K562 (cell line): ENCODE measurements around the gene OTULINL. TPM values are rescaled to one million over a fixed set of nuclear protein-coding genes. Genes with fewer than 3 reads are reported as not detected.

Experiments used
- ATAC-seq: fragments of 200-7000 bp; cut with Tn5 transposase; 3 replicates; pipeline ENCODE4 v1.9.1; 2020; ENCODE audit warnings: moderate library complexity
- BruUV-seq: library from RNA; stranded (reverse); fragments of 400-500 nt; replicated peaks from 2 replicates; lab custom pipeline; 2021; lab: Mats Ljungman, UMichigan
- CTCF ChIA-PET: fragments of 300-600 bp; formaldehyde crosslinking; extraction: SDS; loops from one replicate; lab custom pipeline; 2021; ENCODE audit warnings: low intra/inter-chr PET ratio; lab: Yijun Ruan, JAX
- POLR2A ChIA-PET: fragments of 300-600, 350-650 bp; sonication (Branson Sonifier 250); formaldehyde crosslinking; extraction: SDS; loops from one replicate; lab custom pipeline; 2021; ENCODE audit warnings: antibody characterized with exemption, inconsistent platforms; lab: Yijun Ruan, JAX
- DNase-seq, 4 experiments: peaks; one replicate each; pipeline versions ENCODE4 v3.0.0 to v3.0.0-alpha.2; 2011 to 2018; ENCODE audit warnings: low spot score in 3 of 4, mixed read lengths in 3 of 4; ENCODE audit errors: extremely low read depth in 1 of 4
- FAIRE-seq: peaks from 2 replicates; lab custom pipeline; 2011; peaks lifted over from hg19 to GRCh38; lab: Jason Lieb, UNC
- H2AFZ ChIP-seq: 2 replicates; pipeline ENCODE4 v1.6.0; 2011; ENCODE audit warnings: low read depth, low read length, control low read depth, inconsistent platforms
- H3K27ac ChIP-seq: fragments of 200-600 bp; 3 replicates; pipeline ENCODE4 v1.8.0; 2011; ENCODE audit warnings: low read depth, mild to moderate bottlenecking, control low read depth, inconsistent platforms, low read length, moderate library complexity, mixed read lengths; ENCODE audit errors: extremely low read depth
- H3K27me3 ChIP-seq, 2 experiments: fragments of 300-600 bp in 1 of 2; 2 replicates in 1 of 2; 3 replicates in 1 of 2; pipeline versions ENCODE4 v1.6.0 to v1.8.0; 2011; ENCODE audit warnings: inconsistent platforms in 2 of 2, low read length in 2 of 2, mild to moderate bottlenecking in 1 of 2, mixed read lengths in 1 of 2, moderate library complexity in 1 of 2; ENCODE audit not compliant: control insufficient read depth in 2 of 2, insufficient read depth in 2 of 2
- H3K36me3 ChIP-seq: fragments of 300-600 bp; 3 replicates; pipeline ENCODE4 v1.8.0; 2011; ENCODE audit warnings: mild to moderate bottlenecking, low read length, inconsistent platforms; ENCODE audit not compliant: control insufficient read depth, insufficient read depth
- H3K4me1 ChIP-seq, 2 experiments: fragments of 200-600 bp in 1 of 2; replicated peaks in 1 of 2; 2 replicates in 1 of 2; 3 replicates in 1 of 2; pipeline versions ENCODE4 v1.5.1 to v1.8.0; 2011; ENCODE audit warnings: inconsistent platforms in 2 of 2, low read length in 2 of 2, mild to moderate bottlenecking in 1 of 2, mixed read lengths in 1 of 2, moderate library complexity in 1 of 2; ENCODE audit not compliant: control insufficient read depth in 2 of 2, insufficient read depth in 2 of 2
- H3K4me2 ChIP-seq: 2 replicates; pipeline ENCODE4 v1.6.1; 2011; ENCODE audit warnings: low read length, control low read depth, inconsistent platforms, mixed read lengths; ENCODE audit not compliant: insufficient read depth
- H3K4me3 ChIP-seq: fragments of 200-600 bp; sonication (generic), shearing (Covaris generic); 2 replicates; pipeline ENCODE4 v1.5.1; 2016; ENCODE audit warnings: control low read depth, inconsistent platforms
- H3K79me2 ChIP-seq: fragments of 200-600 bp; 3 replicates; pipeline ENCODE4 v1.8.0; 2011; ENCODE audit warnings: low read length, inconsistent platforms; ENCODE audit not compliant: control insufficient read depth, insufficient read depth
- H3K9ac ChIP-seq, 2 experiments: 2 replicates each; pipeline versions ENCODE4 v1.6.0 to v1.6.1; 2011; ENCODE audit warnings: low read depth in 2 of 2, low read length in 2 of 2, control low read depth in 1 of 2, inconsistent platforms in 1 of 2, mild to moderate bottlenecking in 1 of 2, mixed read lengths in 1 of 2; ENCODE audit not compliant: insufficient read depth in 1 of 2
- H3K9me1 ChIP-seq: one replicate; pipeline ENCODE4 v1.6.0; 2011; ENCODE audit warnings: inconsistent platforms, mild to moderate bottlenecking, low read length, moderate library complexity; ENCODE audit not compliant: control insufficient read depth, insufficient read depth
- H3K9me3 ChIP-seq: replicated peaks from 2 replicates; pipeline ENCODE4 v1.5.1; 2011; ENCODE audit warnings: low read depth, low read length, inconsistent platforms; ENCODE audit not compliant: control insufficient read depth, insufficient read depth
- H4K20me1 ChIP-seq: replicated peaks from 2 replicates; pipeline ENCODE4 v1.6.1; 2011; ENCODE audit warnings: low read length, inconsistent platforms, mixed read lengths; ENCODE audit not compliant: control insufficient read depth, insufficient read depth
- NFRKB ChIP-seq: fragments of 450-650 bp; IDR thresholded peaks from 2 replicates; pipeline ENCODE4 v1.6.1; 2016; ENCODE audit warnings: low read depth
- WGBS: fragments of 100-300 bp; shearing (Covaris generic); methylation state at CpG from one replicate; pipeline ENCODE4 v1.1.6; 2016; ENCODE audit warnings: low coverage, mixed read lengths; ENCODE audit not compliant: insufficient coverage; ENCODE audit errors: missing lambda C conversion rate; 5-methylcytosine and 5-hydroxymethylcytosine counted together
- in situ Hi-C: fragments of 300-500 bp; cut with MboI; formaldehyde crosslinking; loops from 4 replicates; pipeline ENCODE4 v1.15.0; 2018; ENCODE audit warnings: inconsistent platforms, mixed read lengths
- intact Hi-C: fragments of 100-400 bp; cut with micrococcal nuclease; formaldehyde crosslinking; loops from 2 replicates; pipeline ENCODE4 v1.14.2; 2022
- polyA plus RNA-seq, 8 experiments: library from polyadenylated mRNA; depleted of rRNA in 4 of 8; stranded (reverse) in 5 of 8; unstranded in 3 of 8; fragments of >200 nt; fragmentation: Nextera tagmentation in 2 of 8; fragmentation: Illumina TruSeq in 1 of 8; extraction: Ambion mirVana in 2 of 8; extraction: Trizol in 1 of 8; gene quantifications; 2 replicates each; pipeline versions ENCODE4 v1.2.1 to v1.2.3, GENCODE V29; 2011 to 2014; ENCODE audit warnings: inconsistent platforms in 1 of 8, missing spikeins in 1 of 8
- total RNA-seq, 7 experiments: library from RNA; depleted of rRNA in 6 of 7; stranded (reverse); fragments of >200 nt in 6 of 7; fragmentation: Illumina TruSeq in 2 of 7; extraction: Trizol in 2 of 7; gene quantifications; 2 replicates each; pipeline versions ENCODE4 v1.2.1 to v1.2.3, GENCODE V29; 2011 to 2021; ENCODE audit warnings: low replicate concordance in 1 of 7
- TF ChIP-seq, protein P1 (sequence below): fragments of 450-650 bp; IDR thresholded peaks from 2 replicates; pipeline ENCODE4 v1.6.1; 2016; ENCODE audit warnings: mild to moderate bottlenecking, moderate library complexity

Gene OTULINL
- total and polyA plus RNA-seq, 9 of the 15 experiments (the other 6 are each of a cell fraction or from before 2014, with no cell fraction given) = 0.13 to 0.18 TPM; not detected in 7

DNA sequence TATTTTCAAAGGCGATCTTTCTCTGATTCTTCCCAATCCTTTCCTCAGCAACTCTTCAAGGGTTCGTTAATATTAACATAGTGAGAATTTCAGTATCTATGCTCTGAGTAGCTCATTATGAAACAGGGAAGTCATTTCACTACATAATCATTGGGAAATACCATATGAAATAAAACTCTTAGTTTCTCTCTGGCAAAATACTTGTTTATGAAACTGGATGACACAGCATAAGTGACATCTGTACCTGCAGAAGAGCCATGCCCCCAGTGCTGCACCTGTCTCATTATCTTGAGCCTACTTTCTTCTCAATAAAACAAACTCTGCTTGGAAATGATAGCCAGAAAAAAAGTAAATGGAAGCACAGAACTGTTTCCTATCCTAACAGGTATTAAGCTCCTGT is 49.1 kb downstream of the OTULINL start:
- no peak for ATAC-seq
- H4K20me1 ChIP-seq = no peaks in the 10 kb centered on the region
- no peak overlapping the region for H3K4me3 ChIP-seq
- no peaks in the 10 kb centered on the region for H3K9me3 ChIP-seq
- intact Hi-C loops (no loop called here), in situ Hi-C loops (no loop called here)
- no peaks in the 10 kb centered on the region for H3K36me3 ChIP-seq
- H3K9ac ChIP-seq = no peak overlapping the region
- no peak for DNase-seq
- no peaks in the 10 kb centered on the region for H3K4me1 ChIP-seq
- H3K27ac ChIP-seq = no peak overlapping the region
- no peak overlapping the region for H2AFZ ChIP-seq
- no peak overlapping the region for H3K4me2 ChIP-seq
- ChIA-PET POLR2A (interaction anchor here (0.6 kb wide), 1 partner anchor 25 kb away, joined by 3 read pairs; no protein-coding TSS in a partner anchor), CTCF (no interaction called here)
- no peaks in the 10 kb centered on the region; a peak in 1 of 5 replicates for H3K27me3 ChIP-seq
- no TSS peak for BruUV-seq
- no peak for FAIRE-seq
- 0% methylated on average over 2 of the region's 2 CpGs for WGBS
- no peaks in the 10 kb centered on the region for H3K79me2 ChIP-seq
- TF ChIP-seq, protein P1, sequence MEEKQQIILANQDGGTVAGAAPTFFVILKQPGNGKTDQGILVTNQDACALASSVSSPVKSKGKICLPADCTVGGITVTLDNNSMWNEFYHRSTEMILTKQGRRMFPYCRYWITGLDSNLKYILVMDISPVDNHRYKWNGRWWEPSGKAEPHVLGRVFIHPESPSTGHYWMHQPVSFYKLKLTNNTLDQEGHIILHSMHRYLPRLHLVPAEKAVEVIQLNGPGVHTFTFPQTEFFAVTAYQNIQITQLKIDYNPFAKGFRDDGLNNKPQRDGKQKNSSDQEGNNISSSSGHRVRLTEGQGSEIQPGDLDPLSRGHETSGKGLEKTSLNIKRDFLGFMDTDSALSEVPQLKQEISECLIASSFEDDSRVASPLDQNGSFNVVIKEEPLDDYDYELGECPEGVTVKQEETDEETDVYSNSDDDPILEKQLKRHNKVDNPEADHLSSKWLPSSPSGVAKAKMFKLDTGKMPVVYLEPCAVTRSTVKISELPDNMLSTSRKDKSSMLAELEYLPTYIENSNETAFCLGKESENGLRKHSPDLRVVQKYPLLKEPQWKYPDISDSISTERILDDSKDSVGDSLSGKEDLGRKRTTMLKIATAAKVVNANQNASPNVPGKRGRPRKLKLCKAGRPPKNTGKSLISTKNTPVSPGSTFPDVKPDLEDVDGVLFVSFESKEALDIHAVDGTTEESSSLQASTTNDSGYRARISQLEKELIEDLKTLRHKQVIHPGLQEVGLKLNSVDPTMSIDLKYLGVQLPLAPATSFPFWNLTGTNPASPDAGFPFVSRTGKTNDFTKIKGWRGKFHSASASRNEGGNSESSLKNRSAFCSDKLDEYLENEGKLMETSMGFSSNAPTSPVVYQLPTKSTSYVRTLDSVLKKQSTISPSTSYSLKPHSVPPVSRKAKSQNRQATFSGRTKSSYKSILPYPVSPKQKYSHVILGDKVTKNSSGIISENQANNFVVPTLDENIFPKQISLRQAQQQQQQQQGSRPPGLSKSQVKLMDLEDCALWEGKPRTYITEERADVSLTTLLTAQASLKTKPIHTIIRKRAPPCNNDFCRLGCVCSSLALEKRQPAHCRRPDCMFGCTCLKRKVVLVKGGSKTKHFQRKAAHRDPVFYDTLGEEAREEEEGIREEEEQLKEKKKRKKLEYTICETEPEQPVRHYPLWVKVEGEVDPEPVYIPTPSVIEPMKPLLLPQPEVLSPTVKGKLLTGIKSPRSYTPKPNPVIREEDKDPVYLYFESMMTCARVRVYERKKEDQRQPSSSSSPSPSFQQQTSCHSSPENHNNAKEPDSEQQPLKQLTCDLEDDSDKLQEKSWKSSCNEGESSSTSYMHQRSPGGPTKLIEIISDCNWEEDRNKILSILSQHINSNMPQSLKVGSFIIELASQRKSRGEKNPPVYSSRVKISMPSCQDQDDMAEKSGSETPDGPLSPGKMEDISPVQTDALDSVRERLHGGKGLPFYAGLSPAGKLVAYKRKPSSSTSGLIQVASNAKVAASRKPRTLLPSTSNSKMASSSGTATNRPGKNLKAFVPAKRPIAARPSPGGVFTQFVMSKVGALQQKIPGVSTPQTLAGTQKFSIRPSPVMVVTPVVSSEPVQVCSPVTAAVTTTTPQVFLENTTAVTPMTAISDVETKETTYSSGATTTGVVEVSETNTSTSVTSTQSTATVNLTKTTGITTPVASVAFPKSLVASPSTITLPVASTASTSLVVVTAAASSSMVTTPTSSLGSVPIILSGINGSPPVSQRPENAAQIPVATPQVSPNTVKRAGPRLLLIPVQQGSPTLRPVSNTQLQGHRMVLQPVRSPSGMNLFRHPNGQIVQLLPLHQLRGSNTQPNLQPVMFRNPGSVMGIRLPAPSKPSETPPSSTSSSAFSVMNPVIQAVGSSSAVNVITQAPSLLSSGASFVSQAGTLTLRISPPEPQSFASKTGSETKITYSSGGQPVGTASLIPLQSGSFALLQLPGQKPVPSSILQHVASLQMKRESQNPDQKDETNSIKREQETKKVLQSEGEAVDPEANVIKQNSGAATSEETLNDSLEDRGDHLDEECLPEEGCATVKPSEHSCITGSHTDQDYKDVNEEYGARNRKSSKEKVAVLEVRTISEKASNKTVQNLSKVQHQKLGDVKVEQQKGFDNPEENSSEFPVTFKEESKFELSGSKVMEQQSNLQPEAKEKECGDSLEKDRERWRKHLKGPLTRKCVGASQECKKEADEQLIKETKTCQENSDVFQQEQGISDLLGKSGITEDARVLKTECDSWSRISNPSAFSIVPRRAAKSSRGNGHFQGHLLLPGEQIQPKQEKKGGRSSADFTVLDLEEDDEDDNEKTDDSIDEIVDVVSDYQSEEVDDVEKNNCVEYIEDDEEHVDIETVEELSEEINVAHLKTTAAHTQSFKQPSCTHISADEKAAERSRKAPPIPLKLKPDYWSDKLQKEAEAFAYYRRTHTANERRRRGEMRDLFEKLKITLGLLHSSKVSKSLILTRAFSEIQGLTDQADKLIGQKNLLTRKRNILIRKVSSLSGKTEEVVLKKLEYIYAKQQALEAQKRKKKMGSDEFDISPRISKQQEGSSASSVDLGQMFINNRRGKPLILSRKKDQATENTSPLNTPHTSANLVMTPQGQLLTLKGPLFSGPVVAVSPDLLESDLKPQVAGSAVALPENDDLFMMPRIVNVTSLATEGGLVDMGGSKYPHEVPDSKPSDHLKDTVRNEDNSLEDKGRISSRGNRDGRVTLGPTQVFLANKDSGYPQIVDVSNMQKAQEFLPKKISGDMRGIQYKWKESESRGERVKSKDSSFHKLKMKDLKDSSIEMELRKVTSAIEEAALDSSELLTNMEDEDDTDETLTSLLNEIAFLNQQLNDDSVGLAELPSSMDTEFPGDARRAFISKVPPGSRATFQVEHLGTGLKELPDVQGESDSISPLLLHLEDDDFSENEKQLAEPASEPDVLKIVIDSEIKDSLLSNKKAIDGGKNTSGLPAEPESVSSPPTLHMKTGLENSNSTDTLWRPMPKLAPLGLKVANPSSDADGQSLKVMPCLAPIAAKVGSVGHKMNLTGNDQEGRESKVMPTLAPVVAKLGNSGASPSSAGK = no peak
- no peak for TF ChIP-seq NFRKB
- no peaks in the 10 kb centered on the region for H3K9me1 ChIP-seq
